GM20431 (cell line): ENCODE measurements around the gene TRMU.

Experiments
- in situ Hi-C: fragments of 300-500 bp; cut with MseI, MboI; formaldehyde crosslinking; loops from one replicate; pipeline ENCODE4 v1.15.0; 2020; ENCODE audit warnings: low sequenced_read_pairs; ENCODE audit not compliant: unreplicated experiment

The TRMU gene

DNA sequence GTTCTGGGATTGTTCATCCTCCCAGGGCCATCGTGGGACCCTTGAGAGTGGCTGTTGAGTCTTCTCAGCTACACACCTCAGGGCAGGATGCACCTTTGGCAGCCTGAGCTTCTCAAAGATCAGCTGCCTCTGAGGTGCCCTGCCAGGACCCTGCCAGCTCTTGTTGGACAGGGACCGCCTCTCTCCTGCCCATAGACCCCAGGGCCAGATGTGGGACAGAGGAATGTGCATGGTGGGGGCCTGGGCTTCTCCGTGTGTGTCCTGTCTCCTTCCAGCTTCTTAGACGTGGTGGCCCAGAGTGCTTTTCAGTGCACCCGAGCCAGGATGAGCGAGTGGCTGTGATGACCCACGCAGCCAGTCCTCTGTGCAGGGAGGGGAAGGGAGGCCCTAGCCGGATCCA, 5.9 kb upstream of the TRMU start:
- in situ Hi-C loops: no loop called here

DNA sequence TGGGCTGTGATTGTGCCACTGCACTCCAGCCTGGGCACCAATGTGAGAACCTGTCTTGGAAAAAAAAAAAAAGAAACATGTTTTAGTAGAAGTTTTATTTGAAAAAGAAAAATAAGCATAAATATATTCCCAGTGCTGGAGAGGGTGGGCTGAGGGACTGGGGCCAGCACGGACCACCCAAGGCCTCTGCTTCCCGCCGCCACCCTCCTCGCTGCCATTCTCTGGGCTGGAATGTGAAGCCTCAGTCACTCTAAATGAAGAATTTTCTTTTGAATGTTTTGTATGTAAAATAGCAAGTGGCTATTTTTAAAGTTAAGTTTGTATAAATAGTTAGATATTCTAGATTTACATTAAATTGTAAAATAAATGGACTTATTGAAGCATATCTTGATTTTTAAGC, 5.1 kb upstream of the TRMU start:
- in situ Hi-C loops: no loop called here

DNA sequence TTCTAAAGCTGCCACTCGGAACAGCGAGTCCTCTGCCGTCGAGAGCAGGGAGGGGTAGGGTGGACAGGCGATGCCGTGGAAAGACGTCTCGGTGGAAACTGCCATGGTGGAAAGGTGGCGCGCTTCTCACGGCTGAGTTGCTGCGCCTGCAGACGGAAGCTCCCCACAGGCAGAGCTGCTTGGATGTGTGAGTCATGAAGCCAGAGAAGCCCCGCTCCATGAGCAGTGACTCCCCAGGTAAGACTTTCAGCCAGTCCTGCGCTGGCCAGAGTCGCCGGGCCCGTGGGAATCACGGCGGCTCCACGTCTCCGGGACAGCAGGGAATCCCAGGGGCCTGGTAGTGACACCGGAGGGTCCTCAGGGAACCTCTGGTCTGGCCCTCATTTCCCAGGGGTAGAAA, 4.0 kb upstream of the TRMU start:
- in situ Hi-C loops: no loop called here

DNA sequence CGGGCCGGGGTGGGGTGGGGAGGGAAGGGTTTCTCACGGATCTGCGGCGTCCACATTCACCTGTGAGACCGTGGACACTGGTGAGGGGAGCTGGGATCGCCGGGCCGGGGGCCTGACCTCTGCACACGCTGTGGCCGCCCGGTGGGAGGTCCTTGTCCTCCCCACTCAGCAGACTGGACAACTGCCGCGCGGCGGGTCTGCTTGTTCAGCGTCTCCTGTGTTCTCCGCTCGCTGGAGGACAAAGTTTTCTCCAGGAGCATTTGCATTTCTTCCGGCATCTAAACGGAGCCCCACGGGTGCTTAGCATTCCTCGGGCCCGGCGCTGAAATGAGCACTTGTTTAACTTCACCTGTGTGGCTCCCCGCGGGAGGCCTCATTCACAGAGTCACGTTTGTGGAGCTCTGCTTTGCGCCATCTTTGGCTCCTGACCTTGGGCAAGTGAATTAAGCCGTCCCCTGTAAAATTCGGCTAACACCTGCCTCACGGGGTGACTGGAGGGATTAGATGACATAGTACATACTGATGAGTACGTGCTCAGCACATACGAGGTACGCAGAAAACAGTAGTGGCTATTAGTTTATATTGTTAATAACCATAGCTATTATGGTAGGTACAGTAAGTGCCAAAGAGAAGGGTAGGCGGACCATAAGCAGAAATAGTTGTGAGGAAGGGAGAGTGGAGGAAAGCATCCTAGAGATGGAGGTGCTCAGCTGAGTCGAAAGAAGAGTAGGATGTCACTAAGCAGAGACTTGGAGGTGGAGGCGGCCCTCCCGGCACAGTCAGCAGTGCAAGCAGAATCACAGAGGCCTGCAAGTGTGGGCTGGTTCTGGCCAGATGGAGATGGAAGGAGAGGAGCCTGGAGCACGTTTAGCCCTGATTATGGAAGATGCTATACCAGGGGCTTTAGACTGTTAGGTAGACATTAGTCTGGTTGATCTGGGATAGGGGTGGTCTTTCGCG, 885 bp downstream of the TRMU start:
- in situ Hi-C loops: no loop called here

DNA sequence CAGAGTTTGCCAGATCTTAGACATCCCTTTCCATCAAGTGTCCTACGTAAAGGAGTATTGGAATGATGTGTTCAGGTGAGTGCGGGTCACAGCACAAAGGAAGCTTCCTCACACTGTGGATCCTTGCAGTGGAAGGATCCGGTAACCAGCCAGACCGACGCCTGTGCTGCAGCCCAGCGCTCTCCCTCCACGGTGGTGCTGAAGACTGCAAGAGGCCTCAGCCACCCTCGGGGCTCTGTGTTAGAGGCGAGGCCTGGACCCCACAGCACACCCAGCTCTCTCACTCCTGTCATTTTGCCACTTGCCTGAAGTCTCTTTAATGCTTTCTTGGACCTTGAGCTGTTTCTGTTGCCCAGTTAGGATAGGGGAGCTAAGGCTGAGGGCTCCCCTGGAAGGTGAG, 2.4 kb downstream of the TRMU start:
- in situ Hi-C loops: no loop called here

DNA sequence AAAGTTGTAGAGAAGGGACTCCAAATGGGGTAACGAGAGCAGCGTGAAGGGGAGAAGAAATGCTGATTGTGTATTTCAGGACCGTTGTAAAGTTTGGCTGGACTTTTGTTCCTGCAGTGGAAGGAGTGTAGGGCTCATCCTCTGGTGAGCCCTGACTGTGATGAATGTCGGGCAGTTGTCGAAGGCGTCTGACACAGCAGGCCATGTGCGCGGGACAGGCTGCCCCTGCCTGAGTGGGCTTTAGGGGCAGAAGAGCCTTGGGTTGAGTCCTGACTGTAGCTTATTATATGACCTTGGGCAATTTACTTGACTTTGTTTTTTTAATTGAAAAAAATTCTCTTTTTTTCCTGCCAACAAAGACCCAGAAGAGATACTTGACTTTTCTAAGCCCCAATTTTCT, 3.1 kb downstream of the TRMU start:
- in situ Hi-C loops: no loop called here

DNA sequence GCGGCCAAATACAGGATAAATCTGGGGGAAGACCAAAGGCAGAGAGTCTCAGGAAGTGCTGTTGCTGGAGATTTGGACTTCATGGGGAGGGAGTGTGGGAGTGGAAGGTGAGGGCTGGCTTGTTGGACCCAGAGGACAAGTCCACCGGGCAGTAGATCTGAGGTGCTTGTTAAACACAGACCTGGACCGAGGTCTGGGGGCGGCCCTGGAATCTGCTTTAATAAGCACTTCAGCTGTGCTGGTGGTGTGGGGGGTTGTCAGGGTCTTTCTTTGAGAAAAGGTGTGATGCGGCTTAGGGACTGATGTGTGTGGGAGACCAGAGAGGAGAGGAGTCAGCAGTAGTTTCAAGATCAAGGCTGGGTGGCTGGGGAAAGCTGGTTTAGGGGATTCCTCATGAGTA, 4.4 kb downstream of the TRMU start:
- in situ Hi-C loops: no loop called here

DNA sequence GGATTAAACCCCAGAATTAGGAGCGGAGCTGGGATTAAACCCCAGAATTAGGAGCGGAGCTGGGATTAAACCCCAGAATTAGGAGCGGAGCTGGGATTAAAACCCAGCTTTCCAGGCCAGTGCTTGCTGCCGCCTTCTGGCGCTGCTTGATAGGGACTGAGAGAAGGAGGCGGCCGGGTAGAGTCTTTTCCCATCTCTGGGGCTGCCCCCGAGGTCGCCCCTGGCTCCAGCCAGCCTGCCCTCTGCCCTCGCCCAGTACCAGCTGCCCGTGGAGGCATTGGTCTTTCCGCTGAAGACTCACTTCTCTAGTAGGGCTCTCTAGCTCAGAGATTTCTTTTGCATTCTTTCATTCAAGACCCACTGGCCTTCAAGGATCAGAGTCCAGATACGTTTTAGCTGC, 5.2 kb downstream of the TRMU start:
- in situ Hi-C loops: no loop called here

DNA sequence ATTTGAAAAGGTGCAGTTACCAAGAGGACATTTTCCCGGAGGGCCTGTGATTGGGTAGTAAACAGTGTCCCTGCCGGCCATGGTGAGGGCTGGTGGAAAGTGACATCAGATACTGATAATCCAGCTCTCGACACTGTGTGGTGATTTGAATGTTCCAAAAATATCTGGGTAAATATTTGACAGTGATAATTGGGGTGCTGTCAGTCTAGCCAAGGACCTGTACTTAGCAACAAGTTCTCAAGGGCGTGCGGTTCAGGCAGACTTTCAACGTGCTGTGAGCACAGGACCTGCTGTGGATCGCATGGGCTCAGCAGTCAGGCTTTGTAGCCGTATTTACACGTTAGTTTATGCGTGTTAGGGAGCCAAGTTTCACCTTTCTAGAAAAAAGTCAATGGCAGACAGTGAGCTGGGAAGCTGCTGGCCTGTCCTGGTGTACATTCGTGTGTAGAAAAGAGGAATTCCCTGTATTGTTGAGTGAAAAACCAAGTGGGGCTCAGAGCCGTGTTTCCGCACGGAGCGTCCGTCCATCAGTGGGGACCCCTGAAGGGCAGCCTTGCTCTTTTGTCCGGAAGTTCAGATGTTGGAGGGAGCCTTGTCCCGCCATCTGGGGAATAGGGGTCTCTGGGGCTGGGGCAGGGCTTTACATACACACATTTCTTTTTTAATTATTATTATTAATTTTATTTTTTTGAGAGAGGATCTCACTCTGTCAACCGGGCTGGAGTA, 11.3 kb downstream of the TRMU start:
- in situ Hi-C loops: no loop called here

DNA sequence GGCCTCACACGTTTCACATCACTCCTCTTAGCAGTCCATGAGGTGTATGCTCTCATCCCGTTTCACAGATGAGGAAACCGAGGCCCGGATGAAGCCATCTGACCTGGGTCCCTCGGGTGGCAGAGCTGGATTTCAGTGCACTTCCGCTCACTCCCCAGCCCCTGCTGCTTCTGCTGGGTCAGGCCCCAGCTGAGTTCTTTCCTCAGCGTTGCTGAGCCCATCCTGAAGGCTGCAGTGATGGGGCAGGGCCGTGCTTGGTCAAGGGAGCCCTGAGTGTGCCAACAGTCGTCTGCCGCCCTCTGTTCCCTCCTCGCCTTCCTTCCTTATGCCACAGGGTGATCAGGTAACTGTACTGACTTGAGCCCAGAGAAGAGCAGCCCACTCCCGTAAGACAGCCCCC, 12.1 kb downstream of the TRMU start:
- in situ Hi-C loops: no loop called here

DNA sequence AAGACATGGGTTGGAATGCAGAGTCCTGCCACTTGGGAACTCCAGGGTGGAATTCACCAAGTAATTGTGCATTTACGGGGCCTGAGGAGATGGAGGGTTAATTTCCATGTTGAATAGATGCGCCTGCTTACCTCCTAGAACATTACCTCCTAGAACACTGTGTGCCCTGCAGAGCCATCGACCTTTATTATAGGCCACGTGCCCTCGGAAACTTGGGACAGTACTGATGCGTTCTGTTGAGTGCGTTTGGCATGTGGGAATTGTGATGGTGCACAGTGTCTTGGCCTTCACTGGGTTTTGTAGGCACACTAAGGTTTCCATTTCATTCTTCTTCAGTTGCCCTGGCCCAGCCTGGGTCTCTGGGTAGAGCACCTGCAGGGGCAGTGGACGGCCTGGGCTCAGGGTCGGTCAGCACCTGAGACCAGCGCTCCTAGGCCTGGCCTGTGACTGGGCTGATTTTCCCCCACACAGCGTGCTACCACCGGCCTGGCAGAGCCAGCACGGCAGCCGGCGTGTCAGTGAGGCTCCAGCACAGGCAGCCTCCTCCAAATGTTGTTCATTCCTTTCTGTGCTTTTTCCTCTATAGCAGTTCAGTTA, 12.7 kb downstream of the TRMU start:
- in situ Hi-C loops: no loop called here

DNA sequence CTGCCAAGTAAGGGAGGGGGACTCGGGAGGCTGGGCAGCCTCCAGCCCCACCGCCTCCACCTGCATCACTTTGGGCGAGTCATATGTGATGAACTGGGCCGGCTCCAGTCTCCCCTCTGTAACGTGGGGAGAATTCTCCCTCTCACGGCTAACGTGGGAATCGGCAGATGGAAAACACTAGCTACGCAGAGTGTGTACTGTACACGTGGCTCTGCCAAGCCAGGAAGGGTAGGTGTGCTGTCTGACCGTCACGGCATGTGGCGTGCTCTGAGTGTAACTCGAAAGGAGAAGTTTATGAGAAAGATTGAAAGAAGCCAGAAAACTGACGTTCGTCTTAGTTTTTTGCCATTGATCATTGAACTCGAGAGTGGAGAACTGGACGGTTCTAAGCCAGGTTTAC, 13.7 kb downstream of the TRMU start:
- in situ Hi-C loops: no loop called here

DNA sequence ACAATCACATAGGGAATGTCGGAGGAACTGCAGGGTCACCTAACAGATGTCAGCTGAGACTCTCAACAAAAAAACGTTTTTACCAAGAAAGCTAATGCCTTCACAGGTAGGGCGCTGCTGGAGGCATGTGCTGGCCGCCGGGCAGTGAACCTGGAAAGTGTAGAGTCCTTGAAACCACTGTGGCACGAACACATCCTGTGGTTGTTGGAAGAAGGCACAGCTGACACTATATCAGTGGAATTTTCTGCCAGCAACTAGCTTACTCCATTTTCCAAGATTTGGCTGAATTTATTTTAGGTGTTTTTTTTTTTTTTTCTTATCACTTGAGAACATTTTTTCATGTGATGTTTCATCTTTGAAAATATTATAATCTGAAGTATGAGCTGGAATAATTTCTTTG, 14.2 kb downstream of the TRMU start:
- in situ Hi-C loops: no loop called here

DNA sequence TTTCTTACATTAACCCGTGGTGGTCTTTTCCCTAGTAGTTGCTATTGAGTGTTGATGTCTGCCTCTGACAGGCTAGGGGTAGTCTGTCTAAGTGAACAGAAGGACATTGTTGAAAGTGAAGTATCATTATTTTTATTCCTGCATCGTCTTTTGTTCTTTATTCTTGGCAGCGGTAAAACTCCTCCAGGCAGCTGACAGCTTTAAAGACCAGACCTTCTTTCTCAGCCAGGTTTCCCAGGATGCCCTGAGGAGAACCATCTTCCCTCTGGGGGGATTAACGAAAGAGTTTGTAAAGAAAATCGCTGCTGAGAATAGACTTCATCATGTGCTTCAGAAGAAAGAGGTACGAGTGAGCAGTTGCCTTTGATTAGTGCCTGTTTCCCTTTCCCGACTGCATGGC, 14.6 kb downstream of the TRMU start:
- in situ Hi-C loops: no loop called here

DNA sequence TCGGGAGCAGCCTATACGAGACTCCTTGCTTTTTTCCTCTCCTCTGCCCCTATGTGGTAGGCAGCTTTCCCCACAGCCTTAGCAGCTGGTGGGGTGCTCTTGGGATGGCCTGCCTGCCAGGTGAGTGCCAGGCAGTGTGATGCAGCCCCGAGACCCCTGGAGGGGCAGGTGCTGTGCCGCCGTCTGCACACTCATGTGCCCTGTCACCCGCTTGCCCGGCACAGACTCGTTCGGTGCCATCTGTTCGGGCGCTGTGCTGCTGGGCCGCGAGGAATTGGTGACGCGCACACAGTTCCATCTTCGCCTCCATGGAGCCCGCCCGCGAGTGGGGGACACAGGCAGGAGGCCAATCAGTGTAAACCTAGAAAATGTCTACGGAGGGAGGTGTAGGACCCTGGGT, 15.1 kb downstream of the TRMU start:
- in situ Hi-C loops: no loop called here

DNA sequence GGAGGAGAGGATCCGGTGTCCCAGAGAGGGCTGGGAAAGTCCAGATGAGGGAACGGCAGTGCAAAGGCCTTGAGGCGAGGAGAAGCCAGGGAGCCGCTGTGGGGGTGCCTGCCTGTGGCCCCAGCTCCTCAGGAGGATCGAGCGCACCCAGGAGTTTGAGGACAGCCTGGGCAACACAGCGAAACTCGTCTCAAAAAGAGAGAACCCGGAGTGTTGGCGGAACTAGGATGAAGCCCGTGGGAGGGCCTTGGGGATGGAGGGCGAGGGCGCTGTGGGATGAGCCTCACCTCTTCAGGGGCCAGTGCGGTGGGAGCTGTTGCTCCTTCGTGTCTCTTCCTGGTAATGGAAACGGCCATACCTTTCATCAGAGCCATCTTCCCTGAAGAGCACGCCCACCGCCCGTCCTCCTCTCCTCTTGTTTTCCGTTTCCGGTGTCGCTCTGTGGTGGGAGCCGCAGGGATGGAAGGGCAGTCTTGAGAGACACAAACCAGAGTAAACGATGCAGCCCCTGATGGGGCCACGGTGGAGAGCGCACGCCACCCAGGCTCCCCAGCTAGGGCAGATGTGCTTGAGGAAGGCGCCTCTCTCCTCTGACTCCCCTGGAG, 15.7 kb downstream of the TRMU start:
- in situ Hi-C loops: no loop called here

DNA sequence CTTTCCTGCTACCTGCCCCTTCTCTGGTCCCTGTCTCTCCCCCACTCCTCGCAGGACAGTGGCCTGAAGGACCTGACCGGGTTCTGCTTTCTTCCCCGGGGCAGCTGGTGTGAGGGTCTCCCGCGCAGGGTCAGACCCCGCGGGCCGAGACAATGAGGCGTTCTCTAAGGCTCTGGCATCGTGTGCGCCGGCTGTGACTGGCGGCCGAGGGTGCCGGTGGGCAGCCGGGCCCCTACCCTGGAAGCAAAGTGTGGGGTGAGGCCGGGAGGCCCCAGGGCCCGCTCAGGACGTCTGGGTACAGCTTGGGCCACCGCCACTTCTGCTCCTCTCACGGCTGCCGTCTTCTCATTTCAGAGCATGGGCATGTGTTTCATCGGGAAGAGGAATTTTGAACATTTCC, 16.3 kb downstream of the TRMU start:
- in situ Hi-C loops: no loop called here

DNA sequence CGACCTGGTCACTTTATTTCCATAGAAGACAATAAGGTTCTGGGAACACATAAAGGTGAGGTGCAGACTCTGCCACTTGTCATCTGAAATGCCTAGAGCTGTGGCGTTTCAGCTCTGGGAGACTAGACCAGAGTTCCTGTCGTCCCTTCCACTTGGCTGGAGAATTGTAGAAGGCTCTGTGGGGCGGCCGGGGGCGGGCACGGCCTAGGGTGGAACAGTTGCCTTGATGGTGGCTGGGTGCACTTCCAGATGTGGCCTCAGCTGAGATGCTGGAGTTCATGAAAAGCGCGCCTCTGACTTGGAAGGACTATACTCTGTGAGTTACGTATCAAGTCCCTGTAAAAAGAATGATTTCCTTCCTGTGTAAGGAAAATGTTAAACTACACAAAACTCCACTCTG, 16.8 kb downstream of the TRMU start:
- in situ Hi-C loops: no loop called here

DNA sequence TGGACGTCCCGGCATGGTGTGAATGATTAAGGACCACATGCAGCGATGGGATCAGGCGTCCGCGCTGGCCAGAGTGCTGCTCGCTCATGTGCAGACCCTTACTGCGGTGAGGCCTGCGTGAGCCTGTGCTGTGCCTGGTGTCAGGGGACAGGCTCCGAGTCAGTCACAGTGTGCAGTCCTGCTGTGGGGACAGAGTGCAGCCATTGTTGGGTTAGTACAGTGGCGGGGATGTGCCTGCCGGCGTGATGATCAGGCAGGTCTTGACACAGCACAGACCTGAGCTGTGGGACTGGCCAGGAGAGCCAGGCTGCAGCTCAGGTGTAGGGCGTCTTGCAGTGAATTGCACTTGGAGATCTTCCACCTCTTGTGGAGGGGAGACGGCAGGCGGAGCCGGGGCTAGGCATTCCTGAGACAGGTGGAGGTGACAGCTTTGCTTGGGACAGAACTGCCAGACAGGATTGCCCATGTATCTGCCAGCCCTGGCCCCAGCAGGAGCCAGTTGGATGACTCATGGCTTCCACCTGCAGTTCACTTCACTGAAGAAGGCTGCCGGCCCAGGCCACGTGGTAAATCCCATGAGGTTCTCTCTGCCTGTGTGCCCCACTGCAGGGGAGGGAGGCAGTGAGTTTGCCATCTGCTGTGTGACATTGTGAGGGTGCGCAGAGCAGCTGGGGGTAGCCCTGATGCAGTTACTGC, 17.3 kb downstream of the TRMU start:
- in situ Hi-C loops: no loop called here

DNA sequence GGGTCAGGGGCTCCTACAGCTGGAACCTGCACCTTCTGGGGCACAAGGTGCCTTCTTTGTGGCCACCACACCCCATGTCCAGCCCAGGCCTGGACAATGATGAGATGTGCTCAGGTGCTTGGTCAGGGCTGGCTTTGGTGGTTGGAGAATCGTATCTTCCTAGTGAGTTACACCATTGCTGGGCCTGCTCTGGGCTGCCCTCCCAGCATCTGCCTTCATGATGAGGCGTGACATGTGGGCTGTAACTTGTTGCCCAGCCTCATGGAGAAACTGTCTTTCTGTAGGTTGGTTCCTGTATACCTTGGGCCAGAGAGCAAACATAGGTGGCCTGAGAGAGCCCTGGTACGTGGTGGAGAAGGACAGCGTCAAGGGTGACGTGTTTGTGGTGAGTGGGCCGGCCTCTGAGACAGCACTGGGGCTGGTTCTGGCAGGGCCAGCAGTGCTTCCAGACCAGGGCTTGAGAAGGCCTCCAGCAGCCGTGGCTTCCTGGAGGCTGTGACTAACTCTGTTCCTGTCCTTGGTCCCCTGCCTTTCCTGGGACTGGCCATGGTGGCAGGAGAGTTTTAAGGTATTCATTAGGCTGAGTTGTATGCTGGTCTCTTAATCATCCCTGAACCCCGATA, 18.1 kb downstream of the TRMU start:
- in situ Hi-C loops: no loop called here
